Right kidney (tissue), 1 donor: ENCODE data around the gene TK2.
"Not testable (repeated sequence)": the region's sequence is repeated elsewhere in the genome, so short reads cannot be mapped to it uniquely, and the experiment has no call there.

Experiments used
- DNase-seq: peaks from one replicate; pipeline ENCODE4 v3.0.0-alpha.2; 2016

The TK2 gene

GRCh38 chr16:66520406-66521170 is 29.3 kb downstream of the TK2 start:
- DNase-seq, result no peak

DNA sequence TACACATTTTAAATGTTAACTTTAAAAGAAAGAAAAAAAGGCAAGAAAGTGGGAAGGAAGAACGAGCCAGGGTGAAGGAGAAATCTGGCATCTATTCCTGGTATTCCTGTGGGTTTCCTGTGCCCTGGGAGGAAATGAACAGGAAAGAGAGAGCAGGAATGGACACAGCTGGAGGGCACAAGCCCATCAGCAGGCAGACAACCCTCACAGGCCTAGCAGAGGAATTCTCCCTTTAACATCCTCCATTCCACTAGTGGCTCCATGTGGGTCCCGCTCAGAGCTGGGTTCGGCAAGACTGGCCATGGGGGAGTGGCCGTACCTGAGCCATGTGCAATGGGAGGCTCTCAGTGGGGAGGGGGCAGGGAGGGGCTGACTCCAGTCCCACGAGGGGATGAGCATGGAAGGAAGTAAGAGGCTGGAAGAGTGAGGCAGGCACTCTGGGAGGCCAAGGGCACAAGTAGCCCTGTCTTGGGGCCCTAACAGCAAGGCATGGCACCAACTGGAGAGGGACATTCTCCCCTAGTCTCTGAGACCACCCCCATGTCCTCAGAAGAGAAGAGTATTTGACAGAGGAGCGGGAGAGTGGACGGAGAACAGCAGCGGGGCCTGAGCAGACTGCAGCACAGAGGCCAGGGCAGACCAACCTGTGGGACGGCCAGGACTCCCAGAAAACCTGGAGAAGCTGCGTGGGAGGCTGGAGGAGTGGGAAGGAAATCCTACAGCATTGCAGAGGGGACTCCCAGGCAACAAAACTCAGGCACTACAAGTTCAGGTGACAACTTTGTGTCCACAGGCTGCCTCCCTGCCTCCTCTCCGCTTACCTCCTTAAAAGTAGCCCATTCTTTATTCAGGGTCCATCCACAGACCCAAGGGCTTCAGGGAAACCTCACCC is 30.2 kb downstream of the TK2 start:
- no peak for DNase-seq

GRCh38 chr16:66517586-66518263 is 32.2 kb downstream of the TK2 start:
- no peak for DNase-seq

DNA sequence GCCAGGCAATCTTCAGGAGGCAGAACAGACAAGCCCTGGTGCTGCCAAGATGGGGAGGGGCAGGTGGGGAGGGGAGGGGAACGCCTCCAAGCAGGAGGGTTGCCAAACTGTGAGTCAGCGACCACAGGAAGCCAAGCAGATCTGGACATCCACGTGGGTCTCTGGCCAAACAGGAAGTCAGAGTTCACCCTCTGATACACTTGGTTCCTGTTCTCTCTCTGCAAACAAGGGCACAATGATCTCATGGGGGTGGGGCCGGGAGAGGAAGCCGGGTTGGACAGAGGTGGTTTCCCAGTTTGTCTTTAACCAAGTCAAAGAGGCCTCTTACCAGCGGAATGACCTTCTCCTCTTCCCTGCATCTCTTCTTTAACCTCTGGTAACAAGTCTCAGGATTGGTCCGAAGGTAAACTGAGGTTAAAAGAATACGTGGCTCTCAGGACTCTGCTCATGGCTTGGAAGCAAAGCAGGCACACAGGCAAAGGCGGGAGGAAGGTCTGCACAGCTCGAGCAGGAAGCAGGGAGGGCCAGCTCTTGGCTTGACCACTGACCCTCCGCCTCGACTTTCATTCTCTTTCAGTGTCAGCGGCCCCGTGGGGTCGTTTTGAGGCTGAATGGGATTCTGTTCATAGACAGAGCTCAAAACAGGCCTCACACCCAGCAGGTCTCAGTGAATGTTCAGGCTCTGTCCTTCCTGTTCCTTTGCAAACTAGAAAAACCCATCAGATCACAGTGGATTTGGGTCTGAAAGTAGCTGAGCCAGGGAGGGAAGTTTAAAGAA is 32.9 kb downstream of the TK2 start:
- DNase-seq, result peak; percentile 44

- no peak for DNase-seq
These were observed 33.5 kb downstream of the TK2 start for GRCh38 chr16:66516509-66516807.

DNA sequence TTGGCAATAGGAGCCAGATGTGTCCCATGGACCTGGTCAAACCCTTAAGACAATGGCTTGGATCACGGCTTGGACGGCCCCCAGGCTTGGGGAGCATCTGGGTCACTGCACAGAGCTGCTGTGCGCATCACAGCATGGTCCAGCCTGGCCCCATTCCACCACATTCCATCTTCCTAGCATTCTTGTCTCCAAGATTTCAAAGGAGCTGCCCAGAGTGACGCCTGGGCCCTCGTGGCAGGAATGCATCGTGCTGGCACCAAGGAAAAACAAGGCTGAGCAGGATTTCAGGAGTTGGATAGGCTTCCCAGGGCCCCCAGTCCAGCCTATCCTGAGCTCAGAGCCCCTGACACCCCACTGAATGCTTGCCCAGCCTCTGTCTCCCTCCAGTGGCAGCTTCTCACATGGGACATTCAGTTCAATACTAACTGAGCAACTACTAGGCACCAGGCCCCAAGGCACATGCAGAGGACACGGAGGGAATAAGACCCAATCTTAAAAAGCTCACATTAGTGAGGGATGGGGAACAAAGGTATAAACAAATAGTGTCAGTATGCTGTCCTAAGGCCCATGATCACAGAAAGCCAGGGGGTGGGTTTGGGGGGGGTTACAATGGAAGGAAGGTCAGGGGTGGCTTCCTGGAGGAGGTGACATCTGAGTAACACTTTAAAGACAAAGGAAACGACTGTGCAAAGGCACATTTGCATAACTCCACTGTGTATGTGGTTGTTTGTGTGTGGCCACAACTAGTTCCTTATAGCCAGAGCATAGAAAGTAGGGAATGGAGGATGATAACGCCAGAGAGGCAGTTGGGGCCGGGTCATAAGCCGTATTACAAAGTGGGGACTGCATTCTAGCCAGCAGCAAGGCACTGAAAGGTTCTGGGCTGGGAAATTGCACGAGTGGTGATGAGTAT is 34.1 kb downstream of the TK2 start:
- no peak for DNase-seq

GRCh38 chr16:66514980-66515595 is 34.8 kb downstream of the TK2 start:
- not testable (repeated sequence) for DNase-seq

DNA sequence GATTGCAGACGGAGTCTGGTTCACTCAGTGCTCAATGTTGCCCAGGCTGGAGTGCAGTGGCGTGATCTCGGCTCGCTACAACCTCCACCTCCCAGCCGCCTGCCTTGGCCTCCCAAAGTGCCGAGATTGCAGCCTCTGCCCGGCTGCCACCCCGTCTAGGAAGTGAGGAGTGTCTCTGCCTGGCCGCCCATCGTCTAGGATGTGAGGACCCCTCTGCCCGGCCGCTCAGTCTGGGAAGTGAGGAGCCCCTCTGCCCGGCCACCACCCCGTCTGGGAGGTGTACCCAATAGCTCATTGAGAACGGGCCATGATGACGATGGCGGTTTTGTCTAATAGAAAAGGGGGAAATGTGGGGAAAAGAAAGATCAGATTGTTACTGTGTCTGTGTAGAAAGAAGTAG is 35.5 kb downstream of the TK2 start:
- DNase-seq, result not testable (repeated sequence)

GRCh38 chr16:66513111-66513723 is 36.7 kb downstream of the TK2 start:
- DNase-seq, result no peak

DNA sequence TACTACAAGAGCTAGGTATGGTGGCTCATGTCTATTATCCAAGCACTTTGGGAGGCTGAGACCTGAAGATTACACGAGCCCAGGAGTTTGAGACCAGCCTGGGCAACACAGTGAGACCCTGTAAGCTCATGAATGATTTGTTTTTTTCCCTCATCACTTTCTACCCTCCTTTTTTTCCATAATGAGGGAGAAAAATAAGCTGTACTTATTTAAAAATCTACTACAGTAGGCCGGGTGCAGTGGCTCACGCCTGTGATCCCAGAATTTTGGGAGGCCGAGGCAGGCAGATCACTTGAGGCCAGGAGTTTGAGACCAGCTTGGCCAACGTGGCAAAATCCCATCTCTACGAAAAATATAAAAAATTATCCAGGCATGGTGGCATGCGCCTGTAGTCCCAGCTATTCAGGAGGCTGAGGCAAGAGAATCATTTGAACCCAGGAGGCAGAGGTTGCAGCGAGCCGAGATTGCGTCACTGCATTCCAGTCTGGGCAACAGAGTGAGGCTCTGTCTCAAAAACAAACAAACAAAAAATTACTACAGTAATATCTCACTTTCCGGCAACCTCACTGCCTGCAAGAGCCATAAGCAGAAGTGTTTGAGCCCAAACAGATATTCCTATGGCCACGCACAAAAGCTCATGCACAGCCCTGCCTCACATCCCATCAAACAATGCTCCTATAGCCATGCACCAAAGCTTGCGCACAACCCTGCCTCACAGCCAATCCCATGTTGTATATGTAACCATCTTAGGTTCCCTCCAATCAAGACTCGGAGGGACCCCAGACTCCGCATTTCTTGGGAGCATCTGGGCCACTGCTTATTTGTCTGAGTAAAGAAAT is 37.4 kb downstream of the TK2 start:
- no peak for DNase-seq

- no peak for DNase-seq
These were observed 38.2 kb downstream of the TK2 start for GRCh38 chr16:66511602-66512271.

GRCh38 chr16:66510711-66511601 is 39.0 kb downstream of the TK2 start:
- DNase-seq, result no peak

- DNase-seq, result no peak
These were observed 39.6 kb downstream of the TK2 start for GRCh38 chr16:66510298-66510697.

- no peak for DNase-seq
These were observed 40.3 kb downstream of the TK2 start for GRCh38 chr16:66509576-66509975.

- no peak for DNase-seq
These were observed 40.9 kb downstream of the TK2 start for GRCh38 chr16:66508914-66509496.

- no peak for DNase-seq
These were observed 41.5 kb downstream of the TK2 start for GRCh38 chr16:66508248-66508913.
